Thymus (tissue), 11 donors: ENCODE measurements around the gene ATP6V0D1. TPM values are rescaled to one million over a fixed set of nuclear protein-coding genes. Genes with fewer than 3 reads are reported as not detected.
A peak's percentile ranks its signal among the peaks of the same experiment; 100 is the strongest.

Experiments used
- DNase-seq, 9 donors: peaks; one replicate each; pipeline ENCODE4 v3.0.0-alpha.2; 2013; ENCODE audit warnings: low spot score in 9 of 9, low read depth in 6 of 9, missing footprints in 1 of 9
- H3K27ac ChIP-seq, 2 donors: one replicate each; pipeline ENCODE4 v1.5.1; 2013; ENCODE audit warnings: control low read depth in 1 of 2, low read depth in 1 of 2, low read length in 1 of 2, mild to moderate bottlenecking in 1 of 2, moderate library complexity in 1 of 2
- H3K27me3 ChIP-seq, 2 donors: one replicate each; pipeline ENCODE4 v1.5.1; 2013; ENCODE audit warnings: low read length in 1 of 2; ENCODE audit not compliant: control insufficient read depth in 2 of 2, insufficient read depth in 1 of 2
- H3K36me3 ChIP-seq, 2 donors: one replicate each; pipeline ENCODE4 v1.5.1; 2013; ENCODE audit warnings: low read length in 1 of 2, mild to moderate bottlenecking in 1 of 2, moderate library complexity in 1 of 2; ENCODE audit not compliant: control insufficient read depth in 2 of 2, insufficient read depth in 2 of 2
- H3K4me1 ChIP-seq, 2 donors: one replicate each; pipeline ENCODE4 v1.5.1; 2013; ENCODE audit warnings: low read length in 2 of 2; ENCODE audit not compliant: control insufficient read depth in 2 of 2, insufficient read depth in 2 of 2
- H3K4me3 ChIP-seq, 2 donors: one replicate each; pipeline ENCODE4 v1.5.1; 2013; ENCODE audit warnings: low read length in 2 of 2, control low read depth in 1 of 2, mild to moderate bottlenecking in 1 of 2
- H3K9me3 ChIP-seq, 2 donors: one replicate each; pipeline ENCODE4 v1.5.1; 2013; ENCODE audit warnings: low read length in 1 of 2, mild to moderate bottlenecking in 1 of 2; ENCODE audit not compliant: control insufficient read depth in 2 of 2, insufficient read depth in 1 of 2
- WGBS: extraction: QIAGEN DNeasy Blood & Tissue Kit; methylation state at CpG from one replicate; pipeline ENCODE4 v1.1.7; 2013; 5-methylcytosine and 5-hydroxymethylcytosine counted together
- polyA plus RNA-seq: library from polyadenylated mRNA; stranded (reverse); fragments of 200-250 nt; gene quantifications from one replicate; pipeline ENCODE4 v1.2.3, GENCODE V29; 2013
- total RNA-seq: library from RNA; stranded (reverse); fragments of 120-200 nt; gene quantifications from one replicate; pipeline ENCODE4 v1.2.4, GENCODE V29; 2013
- donor health status: healthy.

Gene ATP6V0D1
- total and polyA plus RNA-seq, 2 donors, result 44.8 to 51.8 TPM

- no peak for DNase-seq
- 85% methylated on average over 31 of the region's 31 CpGs for WGBS
- peaks cover 0 to 15% of the 10 kb centered on the region in 2 donors for H3K4me1 ChIP-seq
- H3K27ac ChIP-seq, result no peak overlapping the region
- peaks cover 0 to 15% of the 10 kb centered on the region in 2 donors for H3K9me3 ChIP-seq
- H3K36me3 ChIP-seq, result no peaks in the 10 kb centered on the region
- no peak overlapping the region for H3K4me3 ChIP-seq
- H3K27me3 ChIP-seq, result peaks cover 40 to 90% of the 10 kb centered on the region in 2 donors
Observed at GRCh38 chr16:67396159-67397035, 84.6 kb downstream of the ATP6V0D1 start.

GRCh38 chr16:67395458-67396158, 85.3 kb downstream of the ATP6V0D1 start:
- no peak overlapping the region for H3K27ac ChIP-seq
- peaks cover 0 to 15% of the 10 kb centered on the region in 2 donors for H3K9me3 ChIP-seq
- H3K27me3 ChIP-seq, result peaks cover 40 to 95% of the 10 kb centered on the region in 2 donors
- no peak overlapping the region for H3K4me3 ChIP-seq
- no peaks in the 10 kb centered on the region for H3K36me3 ChIP-seq
- no peak for DNase-seq
- peaks cover 0 to 15% of the 10 kb centered on the region in 2 donors for H3K4me1 ChIP-seq
- WGBS, result 97% methylated on average over 13 of the region's 13 CpGs

- WGBS, result 50% methylated on average over 10 of the region's 10 CpGs
- H3K27ac ChIP-seq, result no peak overlapping the region
- H3K4me3 ChIP-seq, result no peak overlapping the region
- no peak for DNase-seq
- H3K4me1 ChIP-seq, result peaks cover 0 to 15% of the 10 kb centered on the region in 2 donors
- H3K9me3 ChIP-seq, result peaks cover 0 to 15% of the 10 kb centered on the region in 2 donors
- H3K36me3 ChIP-seq, result no peaks in the 10 kb centered on the region
- peaks cover 40 to 97% of the 10 kb centered on the region in 2 donors for H3K27me3 ChIP-seq
Observed at GRCh38 chr16:67395105-67395457, 85.9 kb downstream of the ATP6V0D1 start.

GRCh38 chr16:67394155-67395104, 86.5 kb downstream of the ATP6V0D1 start:
- Histone ChIP-seq H3K27me3 (peaks cover 40 to 96% of the 10 kb centered on the region in 2 donors), H3K4me3 (no peak overlapping the region), H3K4me1 (peaks cover 0 to 17% of the 10 kb centered on the region in 2 donors), H3K27ac (no peak overlapping the region), H3K36me3 (no peaks in the 10 kb centered on the region), H3K9me3 (peaks cover 0 to 15% of the 10 kb centered on the region in 2 donors)
- WGBS, result 6% methylated on average over 88 of the region's 88 CpGs
- no peak for DNase-seq

- H3K27ac ChIP-seq, result no peak overlapping the region
- peaks cover 0 to 17% of the 10 kb centered on the region in 2 donors for H3K4me1 ChIP-seq
- no peaks in the 10 kb centered on the region for H3K36me3 ChIP-seq
- H3K27me3 ChIP-seq, result peaks cover 40 to 92% of the 10 kb centered on the region in 2 donors
- H3K4me3 ChIP-seq, result peak overlapping the region in 1 of 2 donors; percentile 4
- 9% methylated on average over 20 of the region's 20 CpGs for WGBS
- no peak for DNase-seq
- H3K9me3 ChIP-seq, result peaks cover 0 to 15% of the 10 kb centered on the region in 2 donors
Observed at GRCh38 chr16:67393788-67394154, 87.2 kb downstream of the ATP6V0D1 start.

GRCh38 chr16:67393111-67393787, 87.7 kb downstream of the ATP6V0D1 start, which contains the start of gene TPPP3:
Gene TPPP3 (minus strand): TSS chr16:67393498. CDS start chr16:67391111, 2,387 bp downstream.
- peaks cover 0 to 15% of the 10 kb centered on the region in 2 donors for H3K9me3 ChIP-seq
- 11% methylated on average over 56 of the region's 56 CpGs for WGBS
- H3K27me3 ChIP-seq, result peaks cover 40 to 92% of the 10 kb centered on the region in 2 donors
- H3K27ac ChIP-seq, result no peak within 1 kb of the TSS
- no peaks in the 10 kb centered on the region for H3K36me3 ChIP-seq
- DNase-seq, result no peak
- H3K4me1 ChIP-seq, result peaks cover 0 to 17% of the 10 kb centered on the region in 2 donors
- H3K4me3 ChIP-seq, result peak within 1 kb of the TSS in 1 of 2 donors; percentile 4

- Histone ChIP-seq H3K27me3 (peaks cover 39 to 90% of the 10 kb centered on the region in 2 donors), H3K27ac (no peak overlapping the region), H3K9me3 (peaks cover 0 to 15% of the 10 kb centered on the region in 2 donors), H3K36me3 (no peaks in the 10 kb centered on the region), H3K4me1 (peaks cover 0 to 17% of the 10 kb centered on the region in 2 donors), H3K4me3 (no peak overlapping the region)
- 92% methylated on average over 18 of the region's 18 CpGs for WGBS
- DNase-seq, result no peak
Observed at GRCh38 chr16:67392301-67393059, 88.5 kb downstream of the ATP6V0D1 start.
